Measurements from ENCODE around the gene PYY. TPM values are rescaled to one million over a fixed set of nuclear protein-coding genes. Genes with fewer than 3 reads are reported as not detected.
"Not testable (repeated sequence)": the region's sequence is repeated elsewhere in the genome, so short reads cannot be mapped to it uniquely, and the experiment has no call there.

The PYY gene
- total RNA-seq, 1 experiment from 2014 or later, result not detected

DNA sequence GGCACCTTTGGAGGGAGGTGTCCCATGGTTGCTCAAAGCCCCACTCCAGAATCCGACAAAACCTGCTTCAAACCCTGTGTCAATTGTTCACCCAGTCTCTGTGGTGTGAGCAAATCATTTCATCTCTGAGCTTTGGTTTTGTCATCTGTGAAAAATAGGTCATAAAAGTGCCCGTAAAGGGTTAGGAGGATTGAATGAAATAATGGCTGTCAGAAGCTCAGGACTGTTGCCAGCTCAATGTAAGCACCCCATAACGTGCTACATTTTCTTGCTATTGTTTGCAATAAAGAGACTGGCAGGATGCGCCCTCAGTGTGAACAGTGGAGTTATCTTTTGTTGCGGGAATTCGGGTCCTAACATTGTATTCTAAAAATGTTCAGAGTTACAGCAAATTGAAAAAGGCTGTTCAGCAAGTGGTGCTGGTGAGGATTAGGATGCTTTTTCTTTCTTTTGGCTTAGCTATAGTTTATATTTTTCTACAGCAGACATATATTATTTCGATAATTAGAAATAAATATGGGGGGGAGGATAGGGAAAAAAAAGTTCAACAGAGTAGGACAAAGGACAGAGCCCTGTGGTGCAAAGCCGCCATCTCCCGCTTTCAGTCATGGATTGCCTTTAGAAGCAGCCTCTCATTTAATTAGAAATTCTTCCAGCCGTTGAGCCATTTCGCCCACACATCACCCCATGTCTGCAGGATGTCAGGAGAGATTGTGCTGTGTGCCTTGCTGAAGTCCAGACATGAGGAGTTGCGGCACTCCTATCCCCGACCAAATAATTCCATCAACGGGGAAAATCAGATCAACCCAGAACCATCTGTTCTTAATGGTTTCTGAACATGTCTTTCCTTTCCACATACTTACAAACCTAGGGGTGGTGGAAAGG, 20.9 kb upstream of the PYY start:
- Histone ChIP-seq H3K27ac (ENCODE audit: low read length) (no peak overlapping the region), H3K4me3 (ENCODE audit: low read depth in 2 of 2, low read length in 2 of 2) (no peak overlapping the region), H3K4me1 (ENCODE audit: control insufficient read depth, insufficient read depth, low read length) (no peaks in the 10 kb centered on the region), H3K36me3 (ENCODE audit: control insufficient read depth, insufficient read depth, low read length) (no peaks in the 10 kb centered on the region), H3K27me3 (ENCODE audit: control insufficient read depth, insufficient read depth, low read length) (no peaks in the 10 kb centered on the region; the same call in 1 of the 2 replicates), H3K9me3 (ENCODE audit: control insufficient read depth, insufficient read depth, low read depth, low read length) (no peaks in the 10 kb centered on the region)
- CTCF ChIA-PET, result no interaction called here
- BruUV-seq (replicated peaks), result no TSS peak
- no peak for DNase-seq (ENCODE audit: low read depth, low spot score)
- POLR2A ChIA-PET, result no interaction called here
- intact Hi-C loops (cut with micrococcal nuclease; ENCODE audit: unreplicated experiment) (no loop called here), in situ Hi-C loops (cut with HindIII; ENCODE audit: low pct_unique_long_range_greater_than_20kb, low sequenced_read_pairs) (no loop called here)
- TF ChIP-seq TCF7L2 (IDR thresholded peaks at IDR 0.05; ENCODE audit: low read depth, low read length), result no peak
- no peak for TF ChIP-seq POLR2AphosphoS5 (IDR thresholded peaks at IDR 0.05; ENCODE audit: low read depth, low read length)
- no peak for TF ChIP-seq SIN3A (IDR thresholded peaks at IDR 0.05; ENCODE audit: borderline replicate concordance, insufficient read depth, low read depth, low read length)
- TF ChIP-seq, protein P1, sequence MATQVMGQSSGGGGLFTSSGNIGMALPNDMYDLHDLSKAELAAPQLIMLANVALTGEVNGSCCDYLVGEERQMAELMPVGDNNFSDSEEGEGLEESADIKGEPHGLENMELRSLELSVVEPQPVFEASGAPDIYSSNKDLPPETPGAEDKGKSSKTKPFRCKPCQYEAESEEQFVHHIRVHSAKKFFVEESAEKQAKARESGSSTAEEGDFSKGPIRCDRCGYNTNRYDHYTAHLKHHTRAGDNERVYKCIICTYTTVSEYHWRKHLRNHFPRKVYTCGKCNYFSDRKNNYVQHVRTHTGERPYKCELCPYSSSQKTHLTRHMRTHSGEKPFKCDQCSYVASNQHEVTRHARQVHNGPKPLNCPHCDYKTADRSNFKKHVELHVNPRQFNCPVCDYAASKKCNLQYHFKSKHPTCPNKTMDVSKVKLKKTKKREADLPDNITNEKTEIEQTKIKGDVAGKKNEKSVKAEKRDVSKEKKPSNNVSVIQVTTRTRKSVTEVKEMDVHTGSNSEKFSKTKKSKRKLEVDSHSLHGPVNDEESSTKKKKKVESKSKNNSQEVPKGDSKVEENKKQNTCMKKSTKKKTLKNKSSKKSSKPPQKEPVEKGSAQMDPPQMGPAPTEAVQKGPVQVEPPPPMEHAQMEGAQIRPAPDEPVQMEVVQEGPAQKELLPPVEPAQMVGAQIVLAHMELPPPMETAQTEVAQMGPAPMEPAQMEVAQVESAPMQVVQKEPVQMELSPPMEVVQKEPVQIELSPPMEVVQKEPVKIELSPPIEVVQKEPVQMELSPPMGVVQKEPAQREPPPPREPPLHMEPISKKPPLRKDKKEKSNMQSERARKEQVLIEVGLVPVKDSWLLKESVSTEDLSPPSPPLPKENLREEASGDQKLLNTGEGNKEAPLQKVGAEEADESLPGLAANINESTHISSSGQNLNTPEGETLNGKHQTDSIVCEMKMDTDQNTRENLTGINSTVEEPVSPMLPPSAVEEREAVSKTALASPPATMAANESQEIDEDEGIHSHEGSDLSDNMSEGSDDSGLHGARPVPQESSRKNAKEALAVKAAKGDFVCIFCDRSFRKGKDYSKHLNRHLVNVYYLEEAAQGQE (IDR thresholded peaks at IDR 0.05; ENCODE audit: insufficient read depth in 1 of 2, low read depth in 2 of 2, low read length in 1 of 2), result no peak
- TF ChIP-seq, protein P2, sequence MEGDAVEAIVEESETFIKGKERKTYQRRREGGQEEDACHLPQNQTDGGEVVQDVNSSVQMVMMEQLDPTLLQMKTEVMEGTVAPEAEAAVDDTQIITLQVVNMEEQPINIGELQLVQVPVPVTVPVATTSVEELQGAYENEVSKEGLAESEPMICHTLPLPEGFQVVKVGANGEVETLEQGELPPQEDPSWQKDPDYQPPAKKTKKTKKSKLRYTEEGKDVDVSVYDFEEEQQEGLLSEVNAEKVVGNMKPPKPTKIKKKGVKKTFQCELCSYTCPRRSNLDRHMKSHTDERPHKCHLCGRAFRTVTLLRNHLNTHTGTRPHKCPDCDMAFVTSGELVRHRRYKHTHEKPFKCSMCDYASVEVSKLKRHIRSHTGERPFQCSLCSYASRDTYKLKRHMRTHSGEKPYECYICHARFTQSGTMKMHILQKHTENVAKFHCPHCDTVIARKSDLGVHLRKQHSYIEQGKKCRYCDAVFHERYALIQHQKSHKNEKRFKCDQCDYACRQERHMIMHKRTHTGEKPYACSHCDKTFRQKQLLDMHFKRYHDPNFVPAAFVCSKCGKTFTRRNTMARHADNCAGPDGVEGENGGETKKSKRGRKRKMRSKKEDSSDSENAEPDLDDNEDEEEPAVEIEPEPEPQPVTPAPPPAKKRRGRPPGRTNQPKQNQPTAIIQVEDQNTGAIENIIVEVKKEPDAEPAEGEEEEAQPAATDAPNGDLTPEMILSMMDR (IDR thresholded peaks at IDR 0.05), result no peak
- no peak for ATAC-seq

DNA sequence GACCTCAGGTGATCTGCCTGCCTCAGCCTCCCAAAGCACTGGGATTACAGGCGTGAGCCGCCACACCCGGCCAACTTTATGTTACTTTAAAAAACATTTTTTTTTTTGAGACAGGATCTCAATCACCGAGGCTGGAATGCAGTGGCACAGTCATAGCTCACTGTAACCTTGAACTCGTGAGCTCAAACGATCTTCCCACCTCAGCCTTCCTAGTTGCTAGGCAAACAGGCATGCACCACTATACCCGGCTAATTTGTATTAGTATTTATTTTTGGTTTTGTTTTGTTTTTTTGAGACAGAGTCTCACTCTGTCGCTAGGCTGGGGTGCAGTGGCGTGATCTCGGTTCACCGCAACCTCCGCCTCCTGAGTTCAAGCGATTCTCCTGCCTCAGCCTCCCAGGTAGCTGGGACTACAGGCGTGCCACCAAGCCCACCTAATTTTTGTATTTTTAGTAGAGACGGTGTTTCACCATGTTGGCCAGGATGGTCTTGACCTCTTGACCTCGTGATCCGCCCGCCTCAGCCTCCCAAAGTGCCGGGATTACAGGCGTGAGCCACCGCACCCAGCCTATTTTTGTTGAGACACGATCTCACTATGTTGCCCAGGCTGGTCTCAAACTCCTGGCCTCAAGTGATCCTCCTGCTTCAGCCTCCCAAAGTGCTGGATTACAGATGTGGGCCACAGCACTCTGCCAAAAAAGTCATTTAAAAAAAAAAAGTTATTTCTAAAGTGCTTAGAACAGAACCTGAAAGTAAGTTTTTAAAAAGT, 18.9 kb upstream of the PYY start:
- POLR2A ChIA-PET; H3K27ac ChIP-seq (ENCODE audit: low read length); H3K4me1 ChIP-seq (ENCODE audit: control insufficient read depth, insufficient read depth, low read length); H3K9me3 ChIP-seq (ENCODE audit: control insufficient read depth, insufficient read depth, low read depth, low read length); BruUV-seq (replicated peaks); CTCF ChIA-PET; in situ Hi-C loops (cut with HindIII; ENCODE audit: low pct_unique_long_range_greater_than_20kb, low sequenced_read_pairs); H3K36me3 ChIP-seq (ENCODE audit: control insufficient read depth, insufficient read depth, low read length); H3K4me3 ChIP-seq (ENCODE audit: low read depth in 2 of 2, low read length in 2 of 2); intact Hi-C loops (cut with micrococcal nuclease; ENCODE audit: unreplicated experiment); ATAC-seq; H3K27me3 ChIP-seq (ENCODE audit: control insufficient read depth, insufficient read depth, low read length); DNase-seq (ENCODE audit: low read depth, low spot score): not testable (repeated sequence)

DNA sequence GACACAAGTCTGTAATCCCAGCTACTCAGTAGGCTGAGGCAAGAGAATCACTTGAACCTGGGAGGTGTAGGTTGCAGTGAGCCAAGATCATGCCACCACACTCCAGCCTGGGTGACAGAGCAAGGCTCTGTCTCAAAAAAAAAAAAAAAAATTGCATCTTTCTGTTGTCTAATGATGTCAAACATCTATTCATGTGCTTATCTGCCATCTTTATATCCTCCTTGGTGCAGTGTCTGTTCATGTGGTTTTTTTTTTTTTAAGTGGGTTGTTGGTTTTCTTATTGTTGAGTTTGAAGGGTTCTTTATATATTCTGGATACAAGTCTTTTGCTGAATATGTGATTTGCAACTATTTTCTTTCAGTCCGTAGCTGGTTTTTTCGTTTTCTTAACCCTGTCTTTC, 17.7 kb upstream of the PYY start:
- in situ Hi-C loops (cut with HindIII; ENCODE audit: low pct_unique_long_range_greater_than_20kb, low sequenced_read_pairs); BruUV-seq (replicated peaks); CTCF ChIA-PET; H3K36me3 ChIP-seq (ENCODE audit: control insufficient read depth, insufficient read depth, low read length); H3K4me3 ChIP-seq (ENCODE audit: low read depth in 2 of 2, low read length in 2 of 2); H3K27ac ChIP-seq (ENCODE audit: low read length); DNase-seq (ENCODE audit: low read depth, low spot score); H3K27me3 ChIP-seq (ENCODE audit: control insufficient read depth, insufficient read depth, low read length); H3K4me1 ChIP-seq (ENCODE audit: control insufficient read depth, insufficient read depth, low read length); ATAC-seq; intact Hi-C loops (cut with micrococcal nuclease; ENCODE audit: unreplicated experiment); H3K9me3 ChIP-seq (ENCODE audit: control insufficient read depth, insufficient read depth, low read depth, low read length): not testable (repeated sequence)
- POLR2A ChIA-PET, result interaction anchor here (0.7 kb wide), 1 partner anchor 18 kb away, joined by 14 read pairs; no protein-coding TSS in a partner anchor
